Smooth muscle cell (in vitro differentiated cells): Measurements from ENCODE around the gene EFNA4. TPM values are rescaled to one million over a fixed set of nuclear protein-coding genes. Genes with fewer than 3 reads are reported as not detected.

Source experiments
- DNase-seq: peaks from one replicate; lab custom pipeline; 2025; ENCODE audit not compliant: unreplicated experiment; lab: John Stamatoyannopoulos, UW
- H2AFZ ChIP-seq: fragments of 200-600 bp; sonication (generic); 2 replicates; pipeline ENCODE4 v1.6.0; 2016; ENCODE audit warnings: antibody characterized with exemption, low read depth, mild to moderate bottlenecking
- H3F3A ChIP-seq: fragments of 200-600 bp; sonication (generic); 2 replicates; pipeline ENCODE4 v1.6.0; 2017; ENCODE audit warnings: antibody characterized with exemption, low read depth
- H3K27ac ChIP-seq: fragments of 200-600 bp; sonication (generic); 2 replicates; pipeline ENCODE4 v1.5.1; 2016; ENCODE audit warnings: low read depth, mild to moderate bottlenecking
- H3K27me3 ChIP-seq: fragments of 200-600 bp; sonication (generic); 2 replicates; pipeline ENCODE4 v1.6.1; 2016; ENCODE audit warnings: low read depth, mild to moderate bottlenecking
- H3K36me3 ChIP-seq: fragments of 200-600 bp; sonication (generic); 2 replicates; pipeline ENCODE4 v1.5.1; 2016; ENCODE audit warnings: low read depth
- H3K4me1 ChIP-seq: fragments of 200-600 bp; sonication (generic); 2 replicates; pipeline ENCODE4 v1.5.1; 2016; ENCODE audit warnings: low read depth
- H3K4me2 ChIP-seq: fragments of 200-600 bp; sonication (generic); 2 replicates; pipeline ENCODE4 v1.6.0; 2016; ENCODE audit warnings: mild to moderate bottlenecking
- H3K4me3 ChIP-seq: fragments of 200-600 bp; sonication (generic); 2 replicates; pipeline ENCODE4 v1.5.1; 2016; ENCODE audit warnings: mild to moderate bottlenecking
- H3K79me2 ChIP-seq: fragments of 200-600 bp; sonication (generic); 2 replicates; pipeline ENCODE4 v1.6.0; 2016; ENCODE audit warnings: low read depth, mild to moderate bottlenecking
- H3K9ac ChIP-seq: fragments of 200-600 bp; sonication (generic); 2 replicates; pipeline ENCODE4 v1.6.0; 2016; ENCODE audit warnings: low read depth
- H3K9me3 ChIP-seq: fragments of 200-600 bp; sonication (generic); replicated peaks from 2 replicates; pipeline ENCODE4 v1.5.1; 2016; ENCODE audit warnings: low read depth
- H4K20me1 ChIP-seq: fragments of 200-600 bp; sonication (generic); 2 replicates; pipeline ENCODE4 v1.6.0; 2016; ENCODE audit warnings: low read depth
- CTCF ChIP-seq: fragments of 200-600 bp; sonication (generic); IDR thresholded peaks from 2 replicates; pipeline ENCODE4 v1.5.1; 2017; ENCODE audit warnings: borderline replicate concordance, mild to moderate bottlenecking, antibody characterized with exemption; ENCODE audit not compliant: insufficient read depth, poor library complexity, severe bottlenecking
- WGBS: methylation state at CpG from one replicate; pipeline ENCODE4 v1.1.7; 2016; ENCODE audit warnings: low lambda C conversion rate; 5-methylcytosine and 5-hydroxymethylcytosine counted together
- polyA plus RNA-seq: library from polyadenylated mRNA; unstranded; fragments of >200 nt; fragmentation: Nextera tagmentation; extraction: Ambion mirVana; gene quantifications from 2 replicates; pipeline ENCODE4 v1.2.1, GENCODE V29; 2016
- total RNA-seq: library from RNA; depleted of rRNA; stranded (reverse); fragments of >200 nt; gene quantifications from 2 replicates; pipeline ENCODE4 v1.2.3, GENCODE V29; 2014

Gene EFNA4
- total and polyA plus RNA-seq, 2 experiments from 2014 or later, result 18.1 to 27.6 TPM

GRCh38 chr1:155038602-155039307, 24.8 kb upstream of the EFNA4 start:
- H3K27me3 ChIP-seq, result no peaks in the 10 kb centered on the region
- no peaks in the 10 kb centered on the region for H3K9me3 ChIP-seq
- DNase-seq, result no peak
- H2AFZ ChIP-seq, result no peak overlapping the region
- TF ChIP-seq CTCF, result no peak
- no peak overlapping the region for H3K4me3 ChIP-seq
- no peaks in the 10 kb centered on the region for H3F3A ChIP-seq
- 49% methylated on average over 8 of the region's 8 CpGs for WGBS
- H3K9ac ChIP-seq, result no peak overlapping the region
- no peaks in the 10 kb centered on the region for H3K4me1 ChIP-seq
- H3K27ac ChIP-seq, result no peak overlapping the region
- H3K79me2 ChIP-seq, result no peaks in the 10 kb centered on the region
- H3K4me2 ChIP-seq, result no peak overlapping the region
- no peaks in the 10 kb centered on the region for H4K20me1 ChIP-seq
- no peaks in the 10 kb centered on the region for H3K36me3 ChIP-seq

- Histone ChIP-seq H3K4me1 (no peaks in the 10 kb centered on the region), H3K27ac (no peak overlapping the region), H3K9me3 (no peaks in the 10 kb centered on the region), H3K79me2 (no peaks in the 10 kb centered on the region), H3K36me3 (no peaks in the 10 kb centered on the region), H3K27me3 (no peaks in the 10 kb centered on the region), H3K9ac (no peak overlapping the region), H3K4me3 (no peak overlapping the region), H3K4me2 (no peak overlapping the region), H2AFZ (no peak overlapping the region), H4K20me1 (no peaks in the 10 kb centered on the region), H3F3A (no peaks in the 10 kb centered on the region)
- 84% methylated on average over 4 of the region's 4 CpGs for WGBS
- no peak for DNase-seq
- TF ChIP-seq CTCF, result no peak
Measured at GRCh38 chr1:155039308-155039669, 24.3 kb upstream of the EFNA4 start.

- peaks cover 3% of the 10 kb centered on the region for H3K4me1 ChIP-seq
Measured at GRCh38 chr1:155040358-155041093, 23.0 kb upstream of the EFNA4 start.

More at GRCh38 chr1:155040358-155041093, 23.0 kb upstream of the EFNA4 start:
- H3K79me2 ChIP-seq, result no peaks in the 10 kb centered on the region
- 88% methylated on average over 12 of the region's 14 CpGs for WGBS
- H3K36me3 ChIP-seq, result no peaks in the 10 kb centered on the region
- H3K27ac ChIP-seq, result no peak overlapping the region
- no peaks in the 10 kb centered on the region for H3K27me3 ChIP-seq
- no peak overlapping the region for H3K4me3 ChIP-seq
- H3K4me2 ChIP-seq, result no peak overlapping the region
- no peak for TF ChIP-seq CTCF
- no peaks in the 10 kb centered on the region for H3F3A ChIP-seq
- DNase-seq, result no peak
- H3K9me3 ChIP-seq, result no peaks in the 10 kb centered on the region
- no peak overlapping the region for H2AFZ ChIP-seq
- no peaks in the 10 kb centered on the region for H4K20me1 ChIP-seq
- H3K9ac ChIP-seq, result no peak overlapping the region
